ENCODE data around the gene VSIG2. TPM values are rescaled to one million over a fixed set of nuclear protein-coding genes. Genes with fewer than 3 reads are reported as not detected.
A peak's percentile ranks its signal among the peaks of the same experiment; 100 is the strongest.

Gene VSIG2
- total and polyA plus RNA-seq, 2 experiments from 2014 or later = not detected

GRCh38 chr11:124746621-124747243 lies 5.3 kb downstream of the VSIG2 start (continued):
- TF ChIP-seq CTCF (conservative IDR thresholded peaks at IDR 0.05; ENCODE audit: low read depth in 2 of 2) (peak; percentile 60 to 81), ETS1 (IDR thresholded peaks at IDR 0.05) (peak; percentile 36; the same call in 1 of the 2 replicates), ZNF114 (CRISPR knock-in tag; IDR thresholded peaks at IDR 0.05) (no peak)

DNA sequence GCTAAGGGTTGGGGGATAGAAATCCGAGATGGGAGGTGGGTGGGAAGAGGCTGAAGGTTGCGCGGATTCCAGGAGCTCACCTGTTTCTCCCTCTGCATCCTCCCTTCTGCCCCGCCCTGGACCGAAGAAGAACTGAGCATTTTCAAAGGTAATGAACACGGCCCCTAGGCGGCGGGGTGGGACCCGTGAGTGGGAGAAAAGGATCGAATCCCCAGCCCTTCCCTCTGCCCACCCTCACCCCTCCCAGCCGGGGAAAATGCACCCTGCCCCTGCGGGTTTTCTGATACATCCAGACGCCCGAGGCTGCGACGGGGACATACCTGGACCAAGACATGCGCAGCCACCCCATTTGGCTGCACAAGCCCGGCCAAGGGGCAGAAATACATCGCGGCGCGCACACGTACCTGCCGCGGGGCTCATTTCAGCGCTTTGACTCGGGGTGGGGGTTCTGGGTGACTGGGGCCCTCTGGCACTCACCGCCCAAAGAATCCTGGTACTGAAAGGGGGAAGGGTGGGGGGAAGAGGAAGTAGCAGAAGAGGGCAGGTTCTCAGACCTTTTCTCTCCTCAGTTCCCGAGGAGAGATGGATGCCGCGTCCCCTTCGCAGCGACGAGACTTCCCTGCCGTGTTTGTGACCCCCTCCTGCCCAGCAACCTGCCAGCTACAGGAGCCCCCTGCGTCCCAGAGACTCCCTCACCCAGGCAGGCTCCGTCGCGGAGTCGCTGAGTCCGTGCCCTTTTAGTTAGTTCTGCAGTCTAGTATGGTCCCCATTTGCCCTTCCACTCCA lies 6.0 kb downstream of the VSIG2 start:
- TF ChIP-seq CREB1 (CRISPR knock-in tag; IDR thresholded peaks at IDR 0.05; ENCODE audit: low read depth) (no peak), STAT1 (IDR thresholded peaks at IDR 0.05; ENCODE audit: unreplicated experiment) (no peak), CTCF (conservative IDR thresholded peaks at IDR 0.05; ENCODE audit: low read depth in 2 of 2) (peak; percentile 19 to 26; a peak in 1 of 4 replicates), REST (IDR thresholded peaks at IDR 0.05; ENCODE audit: unreplicated experiment) (no peak), EZH2 (IDR thresholded peaks at IDR 0.05; ENCODE audit: low read depth, unreplicated experiment) (peak; percentile 32), ZNF114 (CRISPR knock-in tag; IDR thresholded peaks at IDR 0.05) (no peak), ZNF331 (CRISPR knock-in tag; IDR thresholded peaks at IDR 0.05; ENCODE audit: low read depth) (no peak)
- Histone ChIP-seq H3K9me2 (ENCODE audit: insufficient read depth) (no peaks in the 10 kb centered on the region), H3K36me3 (ENCODE audit: insufficient read depth) (no peaks in the 10 kb centered on the region), H3K4me1 (ENCODE audit: insufficient read depth) (peaks cover 32% of the 10 kb centered on the region), H3F3A (replicated peaks; ENCODE audit: low read depth) (peaks cover 5% of the 10 kb centered on the region; the same call in 1 of the 2 replicates), H4K20me1 (replicated peaks; ENCODE audit: insufficient read depth) (peaks cover 33% of the 10 kb centered on the region), H3K27me3 (ENCODE audit: insufficient read depth) (peaks cover 99% of the 10 kb centered on the region), H3K4me2 (peak overlapping the region; percentile 85), H3K27ac (ENCODE audit: low read depth) (no peak overlapping the region), H3K79me2 (replicated peaks; ENCODE audit: insufficient read depth) (no peaks in the 10 kb centered on the region), H3K4me3 (peak overlapping the region; percentile 90), H2AFZ (peak overlapping the region; percentile 93)
- peak overlapping the region; percentile 84 for H3K4me3 Mint-ChIP-seq
- DNase-seq (ENCODE audit: low spot score) (peak; percentile 80), ATAC-seq (peak; percentile 36)
- no peaks in the 10 kb centered on the region; the same call in 2 of the 3 replicates for H3K36me3 Mint-ChIP-seq (ENCODE audit: low read depth)
- H3K27ac Mint-ChIP-seq = no peak overlapping the region
- peaks cover 99% of the 10 kb centered on the region for H3K27me3 Mint-ChIP-seq (ENCODE audit: insufficient read depth, low read depth, poor library complexity)
- peaks cover 25% of the 10 kb centered on the region for H3K4me1 Mint-ChIP-seq
- H3K9me3 Mint-ChIP-seq = no peaks in the 10 kb centered on the region

All from GM23338 (cell line).